ENCODE data around the gene MRPL42. TPM values are rescaled to one million over a fixed set of nuclear protein-coding genes. Genes with fewer than 3 reads are reported as not detected.

The MRPL42 gene
- total and polyA plus RNA-seq, 5 donors from 2014 or later = 43.2 to 121 (median 96.4) TPM

DNA sequence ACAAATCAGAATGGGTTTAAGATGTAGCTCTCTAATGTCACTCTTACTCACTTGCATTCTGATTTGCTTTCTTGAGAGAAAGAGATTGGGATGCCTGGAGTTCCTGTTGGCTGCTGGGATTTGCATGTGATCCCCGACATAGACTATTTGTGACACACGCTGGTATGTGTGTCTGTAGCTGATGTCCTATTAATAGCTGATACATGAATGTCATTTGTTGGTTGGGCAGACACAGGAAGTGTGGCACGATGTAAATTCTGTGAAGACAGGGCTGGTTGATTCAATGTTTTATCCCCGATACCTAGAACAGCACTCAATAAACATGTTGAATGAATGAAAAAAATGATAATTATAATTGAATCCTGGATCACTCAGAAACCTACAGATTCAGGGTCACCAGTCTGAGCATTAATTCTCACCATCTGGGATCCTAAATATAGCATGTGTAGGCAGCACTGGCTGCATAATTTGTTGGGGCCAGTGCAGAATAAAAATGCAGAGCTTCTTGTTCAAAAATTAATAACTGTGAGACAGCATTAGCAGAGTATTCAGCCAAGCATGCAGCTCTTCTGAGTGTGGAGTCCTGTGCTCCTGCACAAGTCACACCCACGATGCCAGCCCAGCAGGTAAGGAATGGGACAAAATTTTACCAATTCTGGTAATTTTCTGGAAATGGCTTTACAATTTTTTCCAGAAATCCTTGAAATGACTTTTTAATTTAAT is 69.6 kb downstream of the MRPL42 start:
- no peaks in the 10 kb centered on the region for H3K27me3 ChIP-seq (ENCODE audit: control insufficient read depth, insufficient read depth, low read length)
- peaks cover 0 to 3% (median 0%) of the 10 kb centered on the region in 7 donors for H3K9me3 Mint-ChIP-seq
- H3K27ac Mint-ChIP-seq = peak overlapping the region in 2 of 3 donors; percentile 63 to 85
- peaks cover 4% of the 10 kb centered on the region for H3K36me3 Mint-ChIP-seq
- peaks cover 22% of the 10 kb centered on the region for H3K4me1 ChIP-seq (ENCODE audit: control insufficient read depth, insufficient read depth, low read length, poor library complexity, severe bottlenecking)
- H3K9me3 ChIP-seq (ENCODE audit: control insufficient read depth in 2 of 2, low read length in 2 of 2) = no peaks in the 10 kb centered on the region
- H3K4me3 Mint-ChIP-seq = peak overlapping the region in 2 of 4 donors; percentile 20 to 60
- H3K4me1 Mint-ChIP-seq = peaks cover 17 to 62% (median 38%) of the 10 kb centered on the region in 4 donors
- H3K27ac ChIP-seq (ENCODE audit: insufficient read depth, low read length, poor library complexity, severe bottlenecking) = peak overlapping the region; percentile 26
- H3K4me3 ChIP-seq (ENCODE audit: low read depth, low read length) = peak overlapping the region; percentile 0
- no peaks in the 10 kb centered on the region for H3K36me3 ChIP-seq (ENCODE audit: control insufficient read depth, insufficient read depth, low read length)
- H3K27me3 Mint-ChIP-seq = peaks cover 4% of the 10 kb centered on the region
- DNase-seq (peak in 1 of 3 donors; percentile 83), ATAC-seq (ENCODE audit: low read depth in 2 of 2) (peak; percentile 62 to 68)

DNA sequence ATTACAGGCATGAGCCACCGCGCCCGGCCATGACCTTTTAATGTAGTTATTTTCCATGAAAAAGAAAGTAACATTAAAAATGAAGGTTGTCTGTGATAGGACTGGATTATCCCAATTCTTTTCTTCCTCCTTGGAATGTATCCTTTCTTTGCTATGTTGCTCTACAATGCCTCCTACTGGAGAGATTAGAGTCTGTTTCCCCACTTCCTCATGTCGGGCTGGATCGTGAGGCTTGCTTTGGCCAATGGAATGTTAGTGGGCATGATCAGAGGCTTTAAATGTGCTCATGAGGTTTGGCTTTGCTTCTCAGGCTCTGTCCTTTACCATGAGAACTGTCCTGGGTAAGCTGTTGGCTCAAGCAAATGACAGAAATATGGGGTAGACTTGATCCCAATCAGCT is 70.5 kb downstream of the MRPL42 start:
- Mint-ChIP-seq H3K27ac (peak overlapping the region in 1 of 3 donors; percentile 66), H3K36me3 (peaks cover 4% of the 10 kb centered on the region), H3K27me3 (peaks cover 4% of the 10 kb centered on the region), H3K9me3 (peaks cover 0 to 2% (median 0%) of the 10 kb centered on the region in 7 donors), H3K4me3 (no peak overlapping the region), H3K4me1 (peaks cover 17 to 69% (median 40%) of the 10 kb centered on the region in 4 donors)
- Histone ChIP-seq H3K4me3 (ENCODE audit: low read depth, low read length) (no peak overlapping the region), H3K27ac (ENCODE audit: insufficient read depth, low read length, poor library complexity, severe bottlenecking) (no peak overlapping the region), H3K4me1 (ENCODE audit: control insufficient read depth, insufficient read depth, low read length, poor library complexity, severe bottlenecking) (peaks cover 27% of the 10 kb centered on the region), H3K9me3 (ENCODE audit: control insufficient read depth in 2 of 2, low read length in 2 of 2) (no peaks in the 10 kb centered on the region), H3K36me3 (ENCODE audit: control insufficient read depth, insufficient read depth, low read length) (no peaks in the 10 kb centered on the region), H3K27me3 (ENCODE audit: control insufficient read depth, insufficient read depth, low read length) (no peaks in the 10 kb centered on the region)
- DNase-seq (no peak), ATAC-seq (ENCODE audit: low read depth in 2 of 2) (no peak)

GRCh38 chr12:93539821-93540220 is 72.5 kb downstream of the MRPL42 start:
- Histone ChIP-seq H3K4me1 (ENCODE audit: control insufficient read depth, insufficient read depth, low read length, poor library complexity, severe bottlenecking) (peaks cover 28% of the 10 kb centered on the region), H3K36me3 (ENCODE audit: control insufficient read depth, insufficient read depth, low read length) (no peaks in the 10 kb centered on the region), H3K9me3 (ENCODE audit: control insufficient read depth in 2 of 2, low read length in 2 of 2) (no peaks in the 10 kb centered on the region), H3K4me3 (ENCODE audit: low read depth, low read length) (no peak overlapping the region), H3K27me3 (ENCODE audit: control insufficient read depth, insufficient read depth, low read length) (no peaks in the 10 kb centered on the region), H3K27ac (ENCODE audit: insufficient read depth, low read length, poor library complexity, severe bottlenecking) (no peak overlapping the region)
- DNase-seq (no peak), ATAC-seq (ENCODE audit: low read depth in 2 of 2) (no peak)
- peaks cover 17 to 82% (median 40%) of the 10 kb centered on the region in 4 donors for H3K4me1 Mint-ChIP-seq
- peak overlapping the region in 2 of 3 donors; percentile 38 to 83 for H3K27ac Mint-ChIP-seq
- H3K4me3 Mint-ChIP-seq = peak overlapping the region in 2 of 4 donors; percentile 28 to 32
- H3K27me3 Mint-ChIP-seq = peaks cover 4% of the 10 kb centered on the region
- peaks cover 0 to 3% (median 0%) of the 10 kb centered on the region in 7 donors for H3K9me3 Mint-ChIP-seq
- peaks cover 16% of the 10 kb centered on the region for H3K36me3 Mint-ChIP-seq

DNA sequence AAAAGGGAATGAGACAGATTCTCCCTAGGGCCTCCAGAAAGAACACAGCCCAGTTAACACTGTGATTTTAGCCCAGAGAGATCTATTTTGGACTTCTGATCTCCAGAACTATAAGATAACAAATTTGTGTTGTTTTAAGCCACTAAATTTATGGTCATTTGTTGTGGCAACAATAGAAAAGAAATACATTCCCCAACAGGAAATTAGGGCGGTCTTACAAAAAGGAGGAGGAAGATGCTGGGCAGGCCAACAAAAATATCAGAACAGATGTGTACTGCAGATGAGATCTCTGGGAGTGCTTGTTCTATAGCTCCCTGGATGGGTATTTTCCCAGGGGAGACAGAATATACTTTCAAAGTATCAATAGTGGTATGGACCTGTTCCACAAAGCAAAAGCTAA is 73.2 kb downstream of the MRPL42 start:
- H3K4me3 Mint-ChIP-seq = peak overlapping the region in 2 of 4 donors; percentile 32 to 52
- peaks cover 19% of the 10 kb centered on the region for H3K36me3 Mint-ChIP-seq
- H3K9me3 Mint-ChIP-seq = peaks cover 0 to 3% (median 0%) of the 10 kb centered on the region in 7 donors

GRCh38 chr12:93541578-93542225 is 74.4 kb downstream of the MRPL42 start:
- H3K27me3 ChIP-seq (ENCODE audit: control insufficient read depth, insufficient read depth, low read length) = no peaks in the 10 kb centered on the region
- peak overlapping the region; percentile 17 to 76 (median 41) for H3K4me3 Mint-ChIP-seq
- DNase-seq (peak in 1 of 3 donors; percentile 89), ATAC-seq (ENCODE audit: low read depth in 2 of 2) (peak; percentile 87)
- no peaks in the 10 kb centered on the region for H3K36me3 ChIP-seq (ENCODE audit: control insufficient read depth, insufficient read depth, low read length)
- peaks cover 18% of the 10 kb centered on the region for H3K4me1 ChIP-seq (ENCODE audit: control insufficient read depth, insufficient read depth, low read length, poor library complexity, severe bottlenecking)
- H3K36me3 Mint-ChIP-seq = peaks cover 19% of the 10 kb centered on the region
- H3K27ac Mint-ChIP-seq = peak overlapping the region; percentile 89 to 98 (median 91)
- peaks cover 0 to 3% (median 0%) of the 10 kb centered on the region in 7 donors for H3K9me3 Mint-ChIP-seq
- peaks cover 15 to 71% (median 31%) of the 10 kb centered on the region in 4 donors for H3K4me1 Mint-ChIP-seq
- H3K27me3 Mint-ChIP-seq = peaks cover 4% of the 10 kb centered on the region
- H3K27ac ChIP-seq (ENCODE audit: insufficient read depth, low read length, poor library complexity, severe bottlenecking) = peak overlapping the region; percentile 15
- H3K9me3 ChIP-seq (ENCODE audit: control insufficient read depth in 2 of 2, low read length in 2 of 2) = no peaks in the 10 kb centered on the region
- H3K4me3 ChIP-seq (ENCODE audit: low read depth, low read length) = peak overlapping the region; percentile 49

More for the DNA sequence above, 73.2 kb downstream of the MRPL42 start:
- H3K36me3 ChIP-seq (ENCODE audit: control insufficient read depth, insufficient read depth, low read length) = no peaks in the 10 kb centered on the region
- H3K4me3 ChIP-seq (ENCODE audit: low read depth, low read length) = no peak overlapping the region
- H3K27ac Mint-ChIP-seq = peak overlapping the region; percentile 5 to 89 (median 57)
- H3K9me3 ChIP-seq (ENCODE audit: control insufficient read depth in 2 of 2, low read length in 2 of 2) = no peaks in the 10 kb centered on the region
- H3K27ac ChIP-seq (ENCODE audit: insufficient read depth, low read length, poor library complexity, severe bottlenecking) = no peak overlapping the region
- no peaks in the 10 kb centered on the region for H3K27me3 ChIP-seq (ENCODE audit: control insufficient read depth, insufficient read depth, low read length)
- H3K4me1 ChIP-seq (ENCODE audit: control insufficient read depth, insufficient read depth, low read length, poor library complexity, severe bottlenecking) = peaks cover 28% of the 10 kb centered on the region
- peak in 1 of 3 donors; percentile 42 for DNase-seq
- H3K4me1 Mint-ChIP-seq = peaks cover 17 to 82% (median 39%) of the 10 kb centered on the region in 4 donors
- no peak for ATAC-seq (ENCODE audit: low read depth in 2 of 2)
- H3K27me3 Mint-ChIP-seq = peaks cover 4% of the 10 kb centered on the region

DNA sequence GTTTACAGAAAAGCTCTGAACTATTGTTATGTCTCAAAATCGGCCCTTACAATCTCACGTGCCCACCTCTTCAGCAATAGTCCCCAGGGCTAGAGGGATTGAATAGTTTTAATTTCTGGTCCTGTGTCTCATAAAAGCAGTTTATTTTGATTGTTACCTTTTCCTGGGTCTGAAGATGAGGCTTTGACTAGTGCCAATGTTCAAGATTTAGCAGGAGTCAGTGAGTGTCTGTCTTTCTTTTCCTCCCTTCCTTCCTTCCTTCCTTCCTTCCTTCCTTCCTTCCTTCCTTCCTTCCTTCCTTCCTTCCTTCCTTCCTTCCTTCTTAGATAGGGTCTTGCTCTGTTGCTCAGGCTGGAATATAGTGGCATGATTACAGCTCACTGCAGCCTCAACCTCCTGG is 80.5 kb downstream of the MRPL42 start:
- no peak overlapping the region for H3K27ac ChIP-seq (ENCODE audit: insufficient read depth, low read length, poor library complexity, severe bottlenecking)
- H3K4me1 Mint-ChIP-seq = peaks cover 0 to 20% (median 3%) of the 10 kb centered on the region in 4 donors
- H3K27me3 ChIP-seq (ENCODE audit: control insufficient read depth, insufficient read depth, low read length) = no peaks in the 10 kb centered on the region
- no peaks in the 10 kb centered on the region for H3K27me3 Mint-ChIP-seq
- H3K27ac Mint-ChIP-seq = peak overlapping the region in 1 of 3 donors; percentile 23
- DNase-seq (no peak), ATAC-seq (ENCODE audit: low read depth in 2 of 2) (no peak)
- no peak overlapping the region for H3K4me3 ChIP-seq (ENCODE audit: low read depth, low read length)
- H3K9me3 ChIP-seq (ENCODE audit: control insufficient read depth in 2 of 2, low read length in 2 of 2) = no peaks in the 10 kb centered on the region
- peaks cover 0 to 3% (median 0%) of the 10 kb centered on the region in 7 donors for H3K9me3 Mint-ChIP-seq
- peaks cover under 1% of the 10 kb centered on the region for H3K4me1 ChIP-seq (ENCODE audit: control insufficient read depth, insufficient read depth, low read length, poor library complexity, severe bottlenecking)
- H3K36me3 ChIP-seq (ENCODE audit: control insufficient read depth, insufficient read depth, low read length) = no peaks in the 10 kb centered on the region
- no peak overlapping the region for H3K4me3 Mint-ChIP-seq
- peaks cover 19% of the 10 kb centered on the region for H3K36me3 Mint-ChIP-seq

- no peak overlapping the region for H3K4me3 ChIP-seq (ENCODE audit: low read depth, low read length)
- no peaks in the 10 kb centered on the region for H3K9me3 ChIP-seq (ENCODE audit: control insufficient read depth in 2 of 2, low read length in 2 of 2)
- no peak overlapping the region for H3K27ac Mint-ChIP-seq
- H3K4me1 Mint-ChIP-seq = peaks cover 0 to 7% (median 3%) of the 10 kb centered on the region in 4 donors
- no peak for ATAC-seq (ENCODE audit: low read depth in 2 of 2)
- H3K4me1 ChIP-seq (ENCODE audit: control insufficient read depth, insufficient read depth, low read length, poor library complexity, severe bottlenecking) = no peaks in the 10 kb centered on the region
- no peak for DNase-seq
- H3K27ac ChIP-seq (ENCODE audit: insufficient read depth, low read length, poor library complexity, severe bottlenecking) = no peak overlapping the region
- H3K27me3 Mint-ChIP-seq = no peaks in the 10 kb centered on the region
- no peaks in the 10 kb centered on the region for H3K9me3 Mint-ChIP-seq
- H3K36me3 ChIP-seq (ENCODE audit: control insufficient read depth, insufficient read depth, low read length) = no peaks in the 10 kb centered on the region
- no peak overlapping the region for H3K4me3 Mint-ChIP-seq
- peaks cover 11% of the 10 kb centered on the region for H3K36me3 Mint-ChIP-seq
- H3K27me3 ChIP-seq (ENCODE audit: control insufficient read depth, insufficient read depth, low read length) = no peaks in the 10 kb centered on the region
Observed at GRCh38 chr12:93549174-93549573, 81.9 kb downstream of the MRPL42 start.

Data from CD4-positive, CD25-positive, alpha-beta regulatory T cell (primary cell).